ENCODE results near the gene VPREB3. TPM values are rescaled to one million over a fixed set of nuclear protein-coding genes. Genes with fewer than 3 reads are reported as not detected.

Gene VPREB3
- total RNA-seq, 1 donor from 2014 or later: not detected

GRCh38 chr22:23708270-23708669, 46.0 kb downstream of the VPREB3 start:
- H3K27ac Mint-ChIP-seq (ENCODE audit: unreplicated experiment): no peak overlapping the region
- no peak overlapping the region for H3K4me3 Mint-ChIP-seq (ENCODE audit: unreplicated experiment)
- DNase-seq (ENCODE audit: extremely low spot score, unreplicated experiment): no peak
- no peaks in the 10 kb centered on the region for H3K27me3 Mint-ChIP-seq (ENCODE audit: unreplicated experiment)
- H3K4me1 Mint-ChIP-seq (ENCODE audit: unreplicated experiment): no peaks in the 10 kb centered on the region
- TF ChIP-seq CTCF (IDR thresholded peaks at IDR 0.05): no peak
- H3K9me3 Mint-ChIP-seq (ENCODE audit: unreplicated experiment): no peaks in the 10 kb centered on the region
- peaks cover 72% of the 10 kb centered on the region for H3K36me3 Mint-ChIP-seq (ENCODE audit: unreplicated experiment)

GRCh38 chr22:23705358-23705757, 48.9 kb downstream of the VPREB3 start:
- Mint-ChIP-seq H3K36me3 (ENCODE audit: unreplicated experiment) (peaks cover 75% of the 10 kb centered on the region), H3K4me1 (ENCODE audit: unreplicated experiment) (peaks cover 2% of the 10 kb centered on the region), H3K27ac (ENCODE audit: unreplicated experiment) (no peak overlapping the region), H3K9me3 (ENCODE audit: unreplicated experiment) (no peaks in the 10 kb centered on the region), H3K4me3 (ENCODE audit: unreplicated experiment) (no peak overlapping the region), H3K27me3 (ENCODE audit: unreplicated experiment) (no peaks in the 10 kb centered on the region)
- no peak for TF ChIP-seq CTCF (IDR thresholded peaks at IDR 0.05)
- DNase-seq (ENCODE audit: extremely low spot score, unreplicated experiment): no peak

GRCh38 chr22:23704829-23705228, 49.4 kb downstream of the VPREB3 start:
- Mint-ChIP-seq H3K4me1 (ENCODE audit: unreplicated experiment) (peaks cover 2% of the 10 kb centered on the region), H3K9me3 (ENCODE audit: unreplicated experiment) (no peaks in the 10 kb centered on the region), H3K27ac (ENCODE audit: unreplicated experiment) (no peak overlapping the region), H3K4me3 (ENCODE audit: unreplicated experiment) (no peak overlapping the region), H3K36me3 (ENCODE audit: unreplicated experiment) (peaks cover 75% of the 10 kb centered on the region), H3K27me3 (ENCODE audit: unreplicated experiment) (no peaks in the 10 kb centered on the region)
- TF ChIP-seq CTCF (IDR thresholded peaks at IDR 0.05): no peak
- DNase-seq (ENCODE audit: extremely low spot score, unreplicated experiment): no peak

GRCh38 chr22:23704062-23704461, 50.2 kb downstream of the VPREB3 start:
- peaks cover 2% of the 10 kb centered on the region for H3K4me1 Mint-ChIP-seq (ENCODE audit: unreplicated experiment)
- H3K27me3 Mint-ChIP-seq (ENCODE audit: unreplicated experiment): no peaks in the 10 kb centered on the region
- H3K27ac Mint-ChIP-seq (ENCODE audit: unreplicated experiment): no peak overlapping the region
- no peak for TF ChIP-seq CTCF (IDR thresholded peaks at IDR 0.05)
- H3K9me3 Mint-ChIP-seq (ENCODE audit: unreplicated experiment): no peaks in the 10 kb centered on the region
- no peak for DNase-seq (ENCODE audit: extremely low spot score, unreplicated experiment)
- H3K36me3 Mint-ChIP-seq (ENCODE audit: unreplicated experiment): peaks cover 71% of the 10 kb centered on the region
- H3K4me3 Mint-ChIP-seq (ENCODE audit: unreplicated experiment): no peak overlapping the region

Other genes with a start within 250 kb of the VPREB3 start
- not detected in 2 replicates for gene IGLL1, start 174.1 kb downstream of the VPREB3 start, total RNA-seq
- gene DRICH1, start 122.1 kb downstream of the VPREB3 start, total RNA-seq: 0.43 TPM in 1 of 2 replicates, not detected in the other
- not detected in 2 replicates for gene RGL4, start 63.4 kb downstream of the VPREB3 start, total RNA-seq
- 12.5 TPM in 2 replicates for gene ZNF70, start 3.3 kb downstream of the VPREB3 start, total RNA-seq
- not detected in 2 replicates for gene C22orf15, start 8.6 kb upstream of the VPREB3 start, total RNA-seq
- 30.6 and 34.0 TPM in 2 replicates for gene CHCHD10, start 13.5 kb upstream of the VPREB3 start, total RNA-seq
- 72.5 and 76.5 TPM in 2 replicates for gene MMP11, start 18.4 kb upstream of the VPREB3 start, total RNA-seq
- 126 and 127 TPM in 2 replicates for gene SMARCB1, start 32.5 kb upstream of the VPREB3 start, total RNA-seq
- 0.52 and 0.56 TPM in 2 replicates for gene DERL3, start 84.6 kb upstream of the VPREB3 start, total RNA-seq
- 19.0 and 22.6 TPM in 2 replicates for gene SLC2A11, start 103.5 kb upstream of the VPREB3 start, total RNA-seq
- gene MIF, start 140.0 kb upstream of the VPREB3 start, total RNA-seq: 354 and 363 TPM in 2 replicates
- gene GSTT2B, start 206.8 kb upstream of the VPREB3 start, total RNA-seq: not detected in 2 replicates
- not detected in 2 replicates for gene DDTL, start 212.5 kb upstream of the VPREB3 start, total RNA-seq
- 108 and 113 TPM in 2 replicates for gene DDT, start 220.0 kb upstream of the VPREB3 start, total RNA-seq
- not detected in 2 replicates for gene GSTT2, start 225.7 kb upstream of the VPREB3 start, total RNA-seq